Mesenchymal stem cell (in vitro differentiated cells and primary cell): ENCODE data around the gene PATL1.

Source experiments
- DNase-seq: peaks from one replicate; pipeline ENCODE4 v3.0.0-alpha.2; 2013
- H2AFZ ChIP-seq: one replicate; pipeline ENCODE4 v1.6.1; 2013; ENCODE audit warnings: low read depth, mild to moderate bottlenecking, control low read depth, inconsistent platforms, low read length, moderate library complexity
- H2AK5ac ChIP-seq: 2 replicates; pipeline ENCODE4 v1.6.1; 2013; ENCODE audit warnings: low read length, moderate library complexity, mild to moderate bottlenecking, inconsistent platforms; ENCODE audit not compliant: severe bottlenecking
- H2BK120ac ChIP-seq: one replicate; pipeline ENCODE4 v1.6.1; 2013; ENCODE audit warnings: low read depth, mild to moderate bottlenecking, inconsistent platforms, low read length, moderate library complexity
- H2BK12ac ChIP-seq, 2 experiments: one replicate each; pipeline ENCODE4 v1.6.1; 2013; ENCODE audit warnings: inconsistent platforms in 2 of 2, low read length in 2 of 2, mild to moderate bottlenecking in 2 of 2, moderate library complexity in 2 of 2, control low read depth in 1 of 2
- H2BK15ac ChIP-seq: one replicate; pipeline ENCODE4 v1.6.1; 2013; ENCODE audit warnings: mild to moderate bottlenecking, low read depth, inconsistent platforms; ENCODE audit not compliant: poor library complexity, severe bottlenecking
- H2BK5ac ChIP-seq: 2 replicates; pipeline ENCODE4 v1.6.1; 2013; ENCODE audit warnings: low read depth, mild to moderate bottlenecking, low read length, control low read depth, inconsistent platforms; ENCODE audit not compliant: poor library complexity, severe bottlenecking
- H3K14ac ChIP-seq, 2 experiments: one replicate each; pipeline ENCODE4 v1.6.1; 2013; ENCODE audit warnings: inconsistent platforms in 2 of 2, low read length in 2 of 2, control low read depth in 1 of 2, mild to moderate bottlenecking in 1 of 2, moderate library complexity in 1 of 2
- H3K18ac ChIP-seq, 2 experiments: one replicate each; pipeline ENCODE4 v1.6.1; 2013; ENCODE audit warnings: inconsistent platforms in 2 of 2, low read length in 2 of 2, control low read depth in 1 of 2, low read depth in 1 of 2, mild to moderate bottlenecking in 1 of 2
- H3K23ac ChIP-seq, 2 experiments: one replicate each; pipeline ENCODE4 v1.6.1; 2013; ENCODE audit warnings: inconsistent platforms in 2 of 2, low read length in 2 of 2, mild to moderate bottlenecking in 2 of 2, moderate library complexity in 2 of 2, control low read depth in 1 of 2
- H3K27ac ChIP-seq: 2 replicates; pipeline ENCODE4 v1.5.1; 2013; ENCODE audit warnings: mild to moderate bottlenecking, moderate library complexity, low read length, control low read depth, inconsistent platforms; ENCODE audit not compliant: poor library complexity, severe bottlenecking
- H3K27me3 ChIP-seq, 2 experiments: 2 replicates each; pipeline versions ENCODE4 v1.6.1 to v1.7.0; 2013; ENCODE audit warnings: low read length in 2 of 2, mild to moderate bottlenecking in 2 of 2, moderate library complexity in 2 of 2, control low read depth in 1 of 2, inconsistent platforms in 1 of 2; ENCODE audit not compliant: control insufficient read depth in 1 of 2, insufficient read depth in 1 of 2
- H3K36me3 ChIP-seq, 2 experiments: 2 replicates each; pipeline versions ENCODE4 v1.6.1 to v1.7.0; 2013; ENCODE audit warnings: low read length in 2 of 2, control low read depth in 1 of 2, inconsistent platforms in 1 of 2, low read depth in 1 of 2, mild to moderate bottlenecking in 1 of 2; ENCODE audit not compliant: insufficient read depth in 2 of 2, control insufficient read depth in 1 of 2
- H3K4ac ChIP-seq, 2 experiments: one replicate each; pipeline ENCODE4 v1.6.1; 2013; ENCODE audit warnings: inconsistent platforms in 2 of 2, low read length in 2 of 2, mild to moderate bottlenecking in 2 of 2, moderate library complexity in 2 of 2, control low read depth in 1 of 2, low read depth in 1 of 2
- H3K4me1 ChIP-seq: 2 replicates; pipeline ENCODE4 v1.6.1; 2013; ENCODE audit warnings: low read depth, low read length, control low read depth; ENCODE audit not compliant: control insufficient read depth, insufficient read depth
- H3K4me2 ChIP-seq: 2 replicates; pipeline ENCODE4 v1.6.1; 2013; ENCODE audit warnings: low read length, mild to moderate bottlenecking, inconsistent platforms; ENCODE audit not compliant: poor library complexity, severe bottlenecking
- H3K4me3 ChIP-seq, 2 experiments: 2 replicates each; pipeline versions ENCODE4 v1.5.1 to v1.7.0; 2013; ENCODE audit warnings: low read length in 2 of 2, mild to moderate bottlenecking in 2 of 2, control low read depth in 1 of 2, low read depth in 1 of 2; ENCODE audit not compliant: insufficient read depth in 1 of 2
- H3K79me1 ChIP-seq: replicated peaks from 2 replicates; pipeline ENCODE4 v1.6.1; 2013; ENCODE audit warnings: mild to moderate bottlenecking, control low read depth, low read length, inconsistent platforms; ENCODE audit not compliant: poor library complexity, severe bottlenecking
- H3K9ac ChIP-seq: 2 replicates; pipeline ENCODE4 v1.7.0; 2013; ENCODE audit warnings: mild to moderate bottlenecking, low read length, moderate library complexity
- H3K9me3 ChIP-seq: 2 replicates; pipeline ENCODE4 v1.7.0; 2013; ENCODE audit warnings: mild to moderate bottlenecking, low read length; ENCODE audit not compliant: control insufficient read depth
- H4K8ac ChIP-seq: one replicate; pipeline ENCODE4 v1.6.1; 2013; ENCODE audit warnings: inconsistent platforms, mild to moderate bottlenecking, low read length, moderate library complexity
- H4K91ac ChIP-seq: one replicate; pipeline ENCODE4 v1.6.1; 2013; ENCODE audit warnings: mild to moderate bottlenecking, low read length, inconsistent platforms
- WGBS: methylation state at CpG from one replicate; pipeline ENCODE4 v1.1.7; 2013; ENCODE audit warnings: mixed read lengths; 5-methylcytosine and 5-hydroxymethylcytosine counted together

Gene PATL1

GRCh38 chr11:59614277-59615119, 54.3 kb downstream of the PATL1 start:
- H2BK15ac ChIP-seq = no peak overlapping the region
- peak overlapping the region in 1 of 2 experiments; percentile 95 for H3K14ac ChIP-seq
- peak overlapping the region; percentile 70 for H2BK5ac ChIP-seq
- H3K9me3 ChIP-seq = no peaks in the 10 kb centered on the region
- H2AK5ac ChIP-seq = no peak overlapping the region
- no peak overlapping the region for H2AFZ ChIP-seq
- peak overlapping the region in 1 of 2 experiments; percentile 81 for H3K4ac ChIP-seq
- no peak overlapping the region for H2BK12ac ChIP-seq
- H4K91ac ChIP-seq = peak overlapping the region; percentile 15
- H3K4me3 ChIP-seq = peak overlapping the region; percentile 89 to 97
- H3K23ac ChIP-seq = peak overlapping the region in 1 of 2 experiments; percentile 97
- no peak overlapping the region for H2BK120ac ChIP-seq
- WGBS = 24% methylated on average over 13 of the region's 13 CpGs
- peaks cover 12% of the 10 kb centered on the region for H3K79me1 ChIP-seq
- H4K8ac ChIP-seq = no peak overlapping the region
- H3K4me1 ChIP-seq = peaks cover 7% of the 10 kb centered on the region
- H3K27me3 ChIP-seq = no peaks in the 10 kb centered on the region
- peaks cover 11 to 22% of the 10 kb centered on the region in 2 experiments for H3K36me3 ChIP-seq
- peak; percentile 7 for DNase-seq
- H3K27ac ChIP-seq = no peak overlapping the region
- peak overlapping the region; percentile 99 for H3K18ac ChIP-seq
- peak overlapping the region; percentile 97 for H3K4me2 ChIP-seq
- H3K9ac ChIP-seq = peak overlapping the region; percentile 93

GRCh38 chr11:59611570-59612565, 57.0 kb downstream of the PATL1 start:
- 96% methylated on average over 6 of the region's 6 CpGs for WGBS
- peak overlapping the region in 1 of 2 experiments; percentile 23 for H3K4me3 ChIP-seq
- H3K27me3 ChIP-seq = no peaks in the 10 kb centered on the region
- H3K18ac ChIP-seq = no peak overlapping the region
- no peak overlapping the region for H2BK120ac ChIP-seq
- H3K9me3 ChIP-seq = no peaks in the 10 kb centered on the region
- peaks cover 7% of the 10 kb centered on the region for H3K4me1 ChIP-seq
- no peak overlapping the region for H3K4me2 ChIP-seq
- no peak overlapping the region for H2BK12ac ChIP-seq
- H3K27ac ChIP-seq = no peak overlapping the region
- DNase-seq = peak; percentile 9
- no peak overlapping the region for H2BK5ac ChIP-seq
- peak overlapping the region in 1 of 2 experiments; percentile 80 for H3K4ac ChIP-seq
- no peak overlapping the region for H4K91ac ChIP-seq
- H4K8ac ChIP-seq = no peak overlapping the region
- peak overlapping the region; percentile 22 for H2AK5ac ChIP-seq
- H3K23ac ChIP-seq = no peak overlapping the region
- peaks cover 20 to 48% of the 10 kb centered on the region in 2 experiments for H3K36me3 ChIP-seq
- peaks cover 21% of the 10 kb centered on the region for H3K79me1 ChIP-seq
- H3K14ac ChIP-seq = no peak overlapping the region
- H3K9ac ChIP-seq = peak overlapping the region; percentile 93
- no peak overlapping the region for H2AFZ ChIP-seq
- no peak overlapping the region for H2BK15ac ChIP-seq

- no peak overlapping the region for H4K91ac ChIP-seq
- no peak overlapping the region for H3K14ac ChIP-seq
- no peak overlapping the region for H3K9ac ChIP-seq
- no peaks in the 10 kb centered on the region for H3K9me3 ChIP-seq
- no peak overlapping the region for H2BK120ac ChIP-seq
- no peak overlapping the region for H3K23ac ChIP-seq
- peaks cover 26% of the 10 kb centered on the region for H3K79me1 ChIP-seq
- 96% methylated on average over 7 of the region's 7 CpGs for WGBS
- no peak overlapping the region for H2AFZ ChIP-seq
- no peak overlapping the region for H2BK15ac ChIP-seq
- H3K4me1 ChIP-seq = peaks cover 5% of the 10 kb centered on the region
- no peak overlapping the region for H2BK5ac ChIP-seq
- no peak overlapping the region for H3K4ac ChIP-seq
- no peak overlapping the region for H3K18ac ChIP-seq
- H2AK5ac ChIP-seq = no peak overlapping the region
- DNase-seq = no peak
- no peaks in the 10 kb centered on the region for H3K27me3 ChIP-seq
- H3K27ac ChIP-seq = no peak overlapping the region
- peaks cover 23 to 64% of the 10 kb centered on the region in 2 experiments for H3K36me3 ChIP-seq
- no peak overlapping the region for H3K4me2 ChIP-seq
- no peak overlapping the region for H3K4me3 ChIP-seq
- H4K8ac ChIP-seq = no peak overlapping the region
- no peak overlapping the region for H2BK12ac ChIP-seq
These were observed 58.5 kb downstream of the PATL1 start for GRCh38 chr11:59610289-59610688.
